Hepatocyte (in vitro differentiated cells): ENCODE data around the gene TSR3. TPM values are rescaled to one million over a fixed set of nuclear protein-coding genes. Genes with fewer than 3 reads are reported as not detected.

Experiments
- DNase-seq: peaks from one replicate; pipeline ENCODE4 v3.0.0-alpha.2; 2016; ENCODE audit warnings: low spot score
- H2AFZ ChIP-seq: fragments of 200-600 bp; sonication (generic); 2 replicates; pipeline ENCODE4 v1.6.0; 2016; ENCODE audit warnings: antibody characterized with exemption, mild to moderate bottlenecking
- H3K27ac ChIP-seq: fragments of 200-600 bp; sonication (generic); 2 replicates; pipeline ENCODE4 v1.5.1; 2016; ENCODE audit warnings: mild to moderate bottlenecking
- H3K27me3 ChIP-seq: fragments of 200-600 bp; sonication (generic); 2 replicates; pipeline ENCODE4 v1.6.1; 2016
- H3K36me3 ChIP-seq: fragments of 200-600 bp; sonication (generic); replicated peaks from 2 replicates; pipeline ENCODE4 v1.5.1; 2016; ENCODE audit warnings: low read depth; ENCODE audit not compliant: insufficient read depth
- H3K4me1 ChIP-seq: fragments of 200-600 bp; sonication (generic); 2 replicates; pipeline ENCODE4 v1.5.1; 2016; ENCODE audit warnings: mild to moderate bottlenecking, moderate library complexity; ENCODE audit not compliant: insufficient read depth
- H3K4me2 ChIP-seq: fragments of 200-600 bp; sonication (generic); 2 replicates; pipeline ENCODE4 v1.6.0; 2016
- H3K4me3 ChIP-seq: fragments of 200-600 bp; sonication (generic); 2 replicates; pipeline ENCODE4 v1.5.1; 2016; ENCODE audit warnings: mild to moderate bottlenecking
- H3K79me2 ChIP-seq: fragments of 200-600 bp; sonication (generic); 2 replicates; pipeline ENCODE4 v1.6.0; 2017; ENCODE audit warnings: mild to moderate bottlenecking
- H3K9me2 ChIP-seq: fragments of 200-600 bp; sonication (generic); replicated peaks from 2 replicates; pipeline ENCODE4 v1.6.0; 2017; ENCODE audit warnings: mild to moderate bottlenecking; ENCODE audit not compliant: insufficient read depth
- H3K9me3 ChIP-seq: fragments of 200-600 bp; sonication (generic); 2 replicates; pipeline ENCODE4 v1.5.1; 2016; ENCODE audit warnings: low read depth, mild to moderate bottlenecking
- H4K20me1 ChIP-seq: fragments of 200-600 bp; sonication (generic); 2 replicates; pipeline ENCODE4 v1.6.0; 2016; ENCODE audit warnings: mild to moderate bottlenecking; ENCODE audit not compliant: insufficient read depth, poor library complexity, severe bottlenecking
- EZH2 ChIP-seq: fragments of 200-600 bp; sonication (generic); IDR thresholded peaks from 2 replicates; pipeline ENCODE4 v1.6.1; 2016; ENCODE audit warnings: antibody characterized with exemption, mild to moderate bottlenecking, borderline replicate concordance
- EZH2phosphoT487 ChIP-seq: fragments of 200-600 bp; sonication (generic); IDR thresholded peaks from one replicate; pipeline ENCODE4 v1.6.1; 2018; ENCODE audit warnings: antibody characterized with exemption, mild to moderate bottlenecking, low read depth, moderate library complexity; ENCODE audit not compliant: unreplicated experiment, severe bottlenecking
- WGBS: methylation state at CpG from one replicate; pipeline ENCODE4 v1.1.6; 2016; ENCODE audit warnings: low lambda C conversion rate; ENCODE audit errors: missing lambda C conversion rate; 5-methylcytosine and 5-hydroxymethylcytosine counted together
- polyA plus RNA-seq: library from polyadenylated mRNA; unstranded; fragments of >200 nt; fragmentation: Nextera tagmentation; extraction: Ambion mirVana; gene quantifications from 2 replicates; pipeline ENCODE4 v1.2.1, GENCODE V29; 2016
- total RNA-seq: library from RNA; depleted of rRNA; stranded (reverse); fragments of >200 nt; gene quantifications from 2 replicates; pipeline ENCODE4 v1.2.3, GENCODE V29; 2014
- TF ChIP-seq, protein P1 (sequence below): fragments of 200-600 bp; sonication (generic); IDR thresholded peaks from 2 replicates; pipeline ENCODE4 v1.5.1; 2016; ENCODE audit warnings: antibody characterized with exemption, mild to moderate bottlenecking; ENCODE audit not compliant: poor library complexity

Gene TSR3
- total and polyA plus RNA-seq, 2 experiments from 2014 or later = 73.0 to 137 TPM

- Histone ChIP-seq H3K79me2 (no peaks in the 10 kb centered on the region), H3K4me3 (no peak overlapping the region), H3K4me1 (no peaks in the 10 kb centered on the region), H3K27ac (no peak overlapping the region), H3K9me3 (no peaks in the 10 kb centered on the region), H4K20me1 (peaks cover 10% of the 10 kb centered on the region), H3K27me3 (no peaks in the 10 kb centered on the region), H2AFZ (no peak overlapping the region), H3K36me3 (no peaks in the 10 kb centered on the region), H3K9me2 (no peaks in the 10 kb centered on the region), H3K4me2 (no peak overlapping the region)
- DNase-seq = no peak
- TF ChIP-seq, protein P1, sequence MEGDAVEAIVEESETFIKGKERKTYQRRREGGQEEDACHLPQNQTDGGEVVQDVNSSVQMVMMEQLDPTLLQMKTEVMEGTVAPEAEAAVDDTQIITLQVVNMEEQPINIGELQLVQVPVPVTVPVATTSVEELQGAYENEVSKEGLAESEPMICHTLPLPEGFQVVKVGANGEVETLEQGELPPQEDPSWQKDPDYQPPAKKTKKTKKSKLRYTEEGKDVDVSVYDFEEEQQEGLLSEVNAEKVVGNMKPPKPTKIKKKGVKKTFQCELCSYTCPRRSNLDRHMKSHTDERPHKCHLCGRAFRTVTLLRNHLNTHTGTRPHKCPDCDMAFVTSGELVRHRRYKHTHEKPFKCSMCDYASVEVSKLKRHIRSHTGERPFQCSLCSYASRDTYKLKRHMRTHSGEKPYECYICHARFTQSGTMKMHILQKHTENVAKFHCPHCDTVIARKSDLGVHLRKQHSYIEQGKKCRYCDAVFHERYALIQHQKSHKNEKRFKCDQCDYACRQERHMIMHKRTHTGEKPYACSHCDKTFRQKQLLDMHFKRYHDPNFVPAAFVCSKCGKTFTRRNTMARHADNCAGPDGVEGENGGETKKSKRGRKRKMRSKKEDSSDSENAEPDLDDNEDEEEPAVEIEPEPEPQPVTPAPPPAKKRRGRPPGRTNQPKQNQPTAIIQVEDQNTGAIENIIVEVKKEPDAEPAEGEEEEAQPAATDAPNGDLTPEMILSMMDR = no peak
- TF ChIP-seq EZH2phosphoT487 = no peak
- TF ChIP-seq EZH2 = no peak
- 92% methylated on average over 15 of the region's 15 CpGs for WGBS
These were observed 26.4 kb downstream of the TSR3 start for GRCh38 chr16:1325261-1325660.

- WGBS = 87% methylated on average over 22 of the region's 22 CpGs
- Histone ChIP-seq H3K9me2 (no peaks in the 10 kb centered on the region), H3K4me2 (no peak overlapping the region), H3K4me3 (no peak overlapping the region), H3K4me1 (no peaks in the 10 kb centered on the region), H4K20me1 (peaks cover 15% of the 10 kb centered on the region), H3K27ac (no peak overlapping the region), H3K9me3 (no peaks in the 10 kb centered on the region), H2AFZ (no peak overlapping the region), H3K79me2 (peaks cover 9% of the 10 kb centered on the region), H3K36me3 (no peaks in the 10 kb centered on the region), H3K27me3 (no peaks in the 10 kb centered on the region)
- DNase-seq = no peak
- TF ChIP-seq, protein P1 = no peak
- TF ChIP-seq EZH2 (no peak), EZH2phosphoT487 (no peak)
These were observed 27.3 kb downstream of the TSR3 start for GRCh38 chr16:1324286-1324826.

DNA sequence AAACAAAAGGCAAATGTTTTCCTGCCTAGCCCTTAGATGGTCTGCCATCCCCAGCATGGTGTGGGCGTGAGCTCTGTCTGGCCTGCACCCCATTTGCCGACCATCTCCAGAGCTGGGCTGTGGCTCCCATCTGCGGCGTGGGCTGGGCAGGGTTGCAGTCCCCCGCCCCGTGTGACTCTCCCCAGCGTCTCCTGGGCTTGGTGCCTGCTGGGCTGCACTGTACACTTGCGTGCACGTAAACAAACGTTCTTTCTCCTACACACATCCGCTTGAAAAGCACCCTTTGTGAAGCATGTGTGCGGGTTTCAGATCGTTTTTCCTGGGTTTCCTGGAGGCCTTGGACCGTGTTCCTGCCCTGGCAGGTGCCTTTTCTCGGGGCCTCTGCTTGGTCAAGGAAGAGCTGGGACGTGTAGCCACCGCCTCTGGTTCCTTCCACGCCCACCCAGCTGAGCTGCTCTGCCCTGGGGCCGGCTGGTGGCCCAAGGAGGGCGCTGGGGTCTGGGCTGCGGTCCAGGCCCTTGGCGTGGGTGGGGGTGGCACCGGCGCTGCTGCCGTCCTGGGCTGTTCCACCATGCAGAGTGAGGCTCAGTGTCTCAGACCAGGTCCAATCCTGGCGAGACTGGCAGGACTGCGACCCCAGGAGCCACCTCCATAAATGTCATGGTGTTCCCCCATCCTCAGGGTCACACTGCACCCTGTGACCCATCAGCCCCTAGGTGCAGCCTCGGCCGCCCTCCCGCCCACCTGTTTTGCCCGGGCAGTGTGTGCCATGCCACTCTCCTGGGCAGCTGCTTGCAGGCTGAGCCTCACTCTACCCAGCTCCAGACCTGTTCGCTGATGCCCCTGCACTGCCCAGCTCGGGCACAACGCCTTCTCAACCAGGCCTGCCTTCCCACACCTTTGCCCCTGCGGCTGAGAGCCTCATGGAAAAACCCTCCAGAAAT lies 28.1 kb downstream of the TSR3 start:
- Histone ChIP-seq H4K20me1 (peaks cover 16% of the 10 kb centered on the region), H3K27me3 (no peaks in the 10 kb centered on the region), H2AFZ (no peak overlapping the region), H3K79me2 (peaks cover 14% of the 10 kb centered on the region), H3K9me3 (no peaks in the 10 kb centered on the region), H3K36me3 (no peaks in the 10 kb centered on the region), H3K4me2 (no peak overlapping the region), H3K4me3 (no peak overlapping the region), H3K27ac (no peak overlapping the region), H3K9me2 (no peaks in the 10 kb centered on the region), H3K4me1 (no peaks in the 10 kb centered on the region)
- 96% methylated on average over 29 of the region's 35 CpGs for WGBS
- DNase-seq = no peak
- TF ChIP-seq EZH2 (no peak), EZH2phosphoT487 (no peak)
- TF ChIP-seq, protein P1 = no peak
